ENCODE measurements around the gene RPS6KB1. TPM values are rescaled to one million over a fixed set of nuclear protein-coding genes. Genes with fewer than 3 reads are reported as not detected.
"Not testable (repeated sequence)": the region's sequence is repeated elsewhere in the genome, so short reads cannot be mapped to it uniquely, and the experiment has no call there.

The RPS6KB1 gene
- total and polyA plus RNA-seq, 2 of the 8 experiments (the other 6 are each of a cell fraction or from before 2014, with no cell fraction given): 3.4 to 28.4 TPM

- TF ChIP-seq SP4 (IDR thresholded peaks at IDR 0.05; ENCODE audit: low read length) (0 out of 2 replicates have a peak, but pooled peaks have one; percentile 18), FOSL1 (IDR thresholded peaks at IDR 0.05; ENCODE audit: insufficient read depth, low read depth, low read length) (no peak), SUZ12 (IDR thresholded peaks at IDR 0.05; ENCODE audit: low read length) (no peak; the same call in 1 of the 2 replicates), GABPA (IDR thresholded peaks at IDR 0.05; ENCODE audit: borderline replicate concordance, insufficient read depth, low read length) (no peak), SIRT6 (IDR thresholded peaks at IDR 0.05; ENCODE audit: low read length) (no peak), TEAD4 (IDR thresholded peaks at IDR 0.05; ENCODE audit: low read depth, low read length) (no peak), NANOG (IDR thresholded peaks at IDR 0.05; ENCODE audit: insufficient read depth, low read depth, low read length, poor library complexity, severe bottlenecking) (no peak), KDM1A (IDR thresholded peaks at IDR 0.05; ENCODE audit: borderline replicate concordance, low read length) (no peak), ASH2L (IDR thresholded peaks at IDR 0.05; ENCODE audit: low read length) (peak; percentile 76)
These were observed 71.8 kb downstream of the RPS6KB1 start, which contains the start of gene RNFT1 (continued) for GRCh38 chr17:59964482-59965328.

DNA sequence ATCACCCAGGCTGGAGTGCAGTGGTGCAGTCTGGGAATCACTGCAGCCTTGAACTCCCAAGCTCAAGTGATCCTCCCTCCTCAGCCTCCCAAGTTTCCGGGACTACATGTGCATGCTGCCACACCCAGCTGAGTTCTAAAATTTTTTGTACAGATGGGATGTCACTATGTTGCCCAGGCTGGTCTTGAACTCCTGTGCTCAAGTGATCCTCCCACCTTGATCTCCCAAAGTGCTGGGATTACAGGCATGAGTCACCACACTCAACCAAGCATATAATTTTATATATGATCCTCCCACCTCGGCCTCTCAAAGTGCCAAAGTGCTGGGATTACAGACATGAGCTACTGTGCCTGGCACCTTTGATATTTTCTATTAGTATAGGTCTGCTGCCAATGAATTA, 78.8 kb downstream of the RPS6KB1 start:
- H3K4ac ChIP-seq (replicated peaks; ENCODE audit: insufficient read length, low read depth, low read length); H4K20me1 ChIP-seq (replicated peaks in 1 of 2; ENCODE audit: control insufficient read depth in 1 of 2, insufficient read depth in 2 of 2, low read length in 2 of 2); H3K79me1 ChIP-seq (ENCODE audit: low read depth, low read length); DNase-seq (ENCODE audit: low read depth in 1 of 2, low spot score in 2 of 2); H2BK12ac ChIP-seq (ENCODE audit: low read depth, low read length); H3K23ac ChIP-seq (ENCODE audit: insufficient read length); H3K9ac ChIP-seq (replicated peaks in 1 of 4; ENCODE audit: extremely low read depth in 1 of 4, low read depth in 3 of 4, low read length in 3 of 4); H3K14ac ChIP-seq (ENCODE audit: insufficient read length); H2AFZ ChIP-seq (ENCODE audit: low read length); H4K91ac ChIP-seq (replicated peaks; ENCODE audit: insufficient read length, low read length); H3K4me2 ChIP-seq (ENCODE audit: insufficient read depth in 1 of 2, low read depth in 2 of 2, low read length in 2 of 2); H3K27ac ChIP-seq (ENCODE audit: low read depth, low read length); H3K56ac ChIP-seq (replicated peaks; ENCODE audit: insufficient read length, low read depth, low read length); H3K4me1 ChIP-seq (replicated peaks in 1 of 4; ENCODE audit: control insufficient read depth in 3 of 4, insufficient read depth in 4 of 4, low read length in 3 of 4); H2BK15ac ChIP-seq (ENCODE audit: low read length); H2BK20ac ChIP-seq (ENCODE audit: low read length); H2BK120ac ChIP-seq (replicated peaks; ENCODE audit: low read depth, low read length); H3K27me3 ChIP-seq (replicated peaks in 1 of 4; ENCODE audit: control insufficient read depth in 3 of 4, extremely low read depth in 1 of 4, insufficient read depth in 3 of 4, low read length in 3 of 4); H3K9me3 ChIP-seq (ENCODE audit: insufficient read depth in 2 of 2, low read depth in 1 of 2, low read length in 1 of 2); H3K4me3 ChIP-seq (ENCODE audit: extremely low read depth in 1 of 4, insufficient read depth in 2 of 4, low read depth in 3 of 4, low read length in 4 of 4); H3K23me2 ChIP-seq (ENCODE audit: low read depth, low read length); H2BK5ac ChIP-seq (ENCODE audit: low read depth, low read length); H3K79me2 ChIP-seq (ENCODE audit: control insufficient read depth in 1 of 2, insufficient read depth in 2 of 2, low read length in 2 of 2); H3K36me3 ChIP-seq (ENCODE audit: control insufficient read depth in 2 of 4, insufficient read depth in 4 of 4, low read length in 3 of 4); H2AK5ac ChIP-seq (ENCODE audit: low read depth, low read length); H4K8ac ChIP-seq (ENCODE audit: extremely low read depth, insufficient read depth, low read length); H4K5ac ChIP-seq (ENCODE audit: insufficient read length, low read depth, low read length); H3K18ac ChIP-seq (ENCODE audit: extremely low read depth, low read length); POLR2A ChIA-PET (ENCODE audit: partially characterized antibody); FAIRE-seq: not testable (repeated sequence)
- CTCF ChIA-PET (ENCODE audit: partially characterized antibody): interaction anchor here (0.9 to 1.0 kb wide), 2 partner anchors 34 to 37 kb away, joined by 3 read pairs; no protein-coding TSS in a partner anchor
- 93% methylated on average over 2 of the region's 2 CpGs; no CpG with 5 or more reads in 1 of the 2 experiments for WGBS, 2 experiments (ENCODE audit: extremely low coverage in 1 of 2, insufficient coverage in 1 of 2, insufficient read length in 1 of 2, insufficient replicate concordance in 2 of 2, low coverage in 1 of 2, low lambda C conversion rate in 2 of 2, missing lambda C conversion rate in 1 of 2)

All from H1 (cell line).